BE2C (cell line): Measurements from ENCODE around the gene EMSY.

ENCODE experiments used
- DNase-seq: peaks from one replicate; pipeline ENCODE4 v3.0.0-alpha.2; 2020
- H3K27me3 ChIP-seq: fragments of 250-450 bp; sonication (Bioruptor Pico); 2 replicates; pipeline ENCODE4 v1.5.1; 2020; ENCODE audit warnings: mild to moderate bottlenecking
- H3K36me3 ChIP-seq: fragments of 250-450 bp; sonication (Bioruptor Pico); 2 replicates; pipeline ENCODE4 v1.5.1; 2020; ENCODE audit warnings: mild to moderate bottlenecking
- H3K4me1 ChIP-seq: fragments of 250-450 bp; sonication (Bioruptor Pico); 2 replicates; pipeline ENCODE4 v1.5.1; 2020
- H3K4me3 ChIP-seq: 2 replicates; pipeline ENCODE4 v1.5.1; 2011; ENCODE audit warnings: low read depth, low read length
- H3K9me3 ChIP-seq: fragments of 250-450 bp; sonication (Bioruptor Pico); 2 replicates; pipeline ENCODE4 v1.5.1; 2020
- TF ChIP-seq, protein P1 (sequence below): IDR thresholded peaks from 2 replicates; pipeline ENCODE4 v1.5.1; 2012; ENCODE audit warnings: mild to moderate bottlenecking, low read depth, low read length

Gene EMSY

DNA sequence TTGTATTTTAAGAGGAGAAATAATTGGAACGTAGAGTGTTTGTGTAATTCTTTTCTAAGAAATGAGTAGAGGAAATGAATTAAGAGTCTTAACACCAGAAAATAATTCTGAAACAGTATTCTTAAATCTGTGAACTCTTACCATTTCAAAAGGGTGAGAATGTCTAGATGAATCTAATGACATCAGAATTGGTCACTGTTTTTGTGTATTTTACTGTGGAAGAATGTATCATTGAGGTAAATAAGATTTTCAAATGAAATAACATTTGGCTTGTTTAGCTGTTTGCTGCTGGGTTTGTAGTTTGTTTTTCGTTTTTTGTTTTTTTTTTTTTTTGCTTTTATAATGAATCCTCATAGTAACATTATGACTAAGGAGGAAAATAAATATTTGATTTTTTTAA is 97.6 kb downstream of the EMSY start:
- TF ChIP-seq, protein P1, sequence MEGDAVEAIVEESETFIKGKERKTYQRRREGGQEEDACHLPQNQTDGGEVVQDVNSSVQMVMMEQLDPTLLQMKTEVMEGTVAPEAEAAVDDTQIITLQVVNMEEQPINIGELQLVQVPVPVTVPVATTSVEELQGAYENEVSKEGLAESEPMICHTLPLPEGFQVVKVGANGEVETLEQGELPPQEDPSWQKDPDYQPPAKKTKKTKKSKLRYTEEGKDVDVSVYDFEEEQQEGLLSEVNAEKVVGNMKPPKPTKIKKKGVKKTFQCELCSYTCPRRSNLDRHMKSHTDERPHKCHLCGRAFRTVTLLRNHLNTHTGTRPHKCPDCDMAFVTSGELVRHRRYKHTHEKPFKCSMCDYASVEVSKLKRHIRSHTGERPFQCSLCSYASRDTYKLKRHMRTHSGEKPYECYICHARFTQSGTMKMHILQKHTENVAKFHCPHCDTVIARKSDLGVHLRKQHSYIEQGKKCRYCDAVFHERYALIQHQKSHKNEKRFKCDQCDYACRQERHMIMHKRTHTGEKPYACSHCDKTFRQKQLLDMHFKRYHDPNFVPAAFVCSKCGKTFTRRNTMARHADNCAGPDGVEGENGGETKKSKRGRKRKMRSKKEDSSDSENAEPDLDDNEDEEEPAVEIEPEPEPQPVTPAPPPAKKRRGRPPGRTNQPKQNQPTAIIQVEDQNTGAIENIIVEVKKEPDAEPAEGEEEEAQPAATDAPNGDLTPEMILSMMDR = no peak
- Histone ChIP-seq H3K9me3 (no peaks in the 10 kb centered on the region; the same call in 1 of the 2 replicates), H3K4me3 (no peak overlapping the region), H3K36me3 (peaks cover 38% of the 10 kb centered on the region), H3K4me1 (no peaks in the 10 kb centered on the region), H3K27me3 (no peaks in the 10 kb centered on the region)
- no peak for DNase-seq

DNA sequence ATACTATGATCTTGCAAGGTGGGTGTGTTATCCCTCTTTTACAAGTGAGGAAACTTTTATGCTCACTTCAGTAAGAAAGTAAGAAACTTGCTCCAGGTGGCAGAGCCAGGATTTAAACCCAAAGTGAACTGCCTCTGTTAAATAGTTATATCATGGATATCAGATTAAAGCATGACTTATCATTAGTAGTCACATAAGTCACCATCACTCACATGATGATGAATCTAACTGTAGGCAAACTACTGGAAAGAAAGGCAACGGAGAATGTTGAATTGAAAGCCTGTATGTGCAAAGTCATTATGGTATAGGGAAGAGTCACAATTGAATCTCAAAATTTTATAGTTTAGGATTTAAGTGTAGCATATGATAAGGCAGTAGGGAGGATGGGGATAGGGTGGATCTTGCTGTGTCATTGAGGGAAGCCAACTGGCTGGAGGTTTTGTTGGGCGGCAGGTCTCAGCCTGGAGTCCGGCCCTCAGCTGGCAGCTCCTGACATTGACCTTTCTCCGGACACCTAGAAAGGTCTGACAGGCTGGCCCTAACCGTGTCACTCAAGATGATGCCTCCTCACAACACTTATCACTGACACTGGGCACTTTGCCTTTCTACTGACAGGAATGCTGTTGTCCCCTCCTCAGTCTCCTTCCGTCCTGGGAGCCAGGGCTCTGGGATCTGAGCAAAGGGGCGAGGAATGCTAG is 98.3 kb downstream of the EMSY start:
- DNase-seq = no peak
- no peaks in the 10 kb centered on the region for H3K4me1 ChIP-seq
- H3K27me3 ChIP-seq = no peaks in the 10 kb centered on the region
- H3K4me3 ChIP-seq = no peak overlapping the region
- H3K9me3 ChIP-seq = no peaks in the 10 kb centered on the region; the same call in 1 of the 2 replicates
- TF ChIP-seq, protein P1 = no peak
- H3K36me3 ChIP-seq = peaks cover 37% of the 10 kb centered on the region

DNA sequence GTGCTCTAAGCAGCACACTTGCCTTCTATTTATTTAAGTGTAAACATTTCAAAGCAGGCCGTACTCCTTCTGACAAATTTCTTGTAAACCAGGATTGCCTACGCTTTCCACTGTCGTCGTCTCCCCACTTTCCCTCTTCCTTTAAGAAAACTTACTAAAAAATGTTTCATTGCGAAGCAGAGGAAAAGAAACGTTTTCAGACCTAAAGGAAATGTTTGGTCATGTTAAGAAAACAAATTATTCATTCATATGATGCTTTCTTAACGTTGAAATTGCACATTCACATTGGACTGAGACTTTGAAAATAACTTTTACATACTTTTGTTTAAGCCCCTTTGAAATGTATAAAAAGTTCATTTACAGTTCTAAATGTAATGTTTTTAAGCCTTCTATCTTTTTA is 106.0 kb downstream of the EMSY start:
- Histone ChIP-seq H3K4me1 (peaks cover 3% of the 10 kb centered on the region; the same call in 1 of the 2 replicates), H3K4me3 (no peak overlapping the region), H3K27me3 (no peaks in the 10 kb centered on the region), H3K9me3 (0 out of 2 replicates have a peak, but pooled peaks cover 2% of the 10 kb centered on the region), H3K36me3 (peaks cover 7% of the 10 kb centered on the region; the same call in 1 of the 2 replicates)
- TF ChIP-seq, protein P1 = no peak
- DNase-seq = no peak

DNA sequence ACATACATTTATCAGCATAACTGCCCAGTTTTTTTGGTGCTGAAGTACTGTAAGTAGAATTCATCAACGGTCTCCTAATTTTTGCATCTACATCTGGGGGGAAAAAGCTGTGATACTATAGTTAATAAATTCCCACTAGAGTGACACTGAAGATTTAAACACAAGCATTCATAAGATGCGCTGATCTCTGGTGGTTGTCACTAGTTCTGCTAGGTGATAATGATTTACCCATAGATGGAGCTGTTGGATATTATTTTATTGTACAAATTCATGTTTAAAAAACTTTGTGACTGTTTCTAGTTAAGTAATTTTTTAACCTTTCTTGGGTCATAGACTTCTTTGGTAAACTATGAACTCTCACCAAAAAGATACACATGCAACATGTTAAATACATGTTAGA is 106.6 kb downstream of the EMSY start:
- Histone ChIP-seq H3K4me3 (no peak overlapping the region), H3K4me1 (peaks cover 3% of the 10 kb centered on the region; the same call in 1 of the 2 replicates), H3K27me3 (no peaks in the 10 kb centered on the region), H3K36me3 (peaks cover under 1% of the 10 kb centered on the region; the same call in 1 of the 2 replicates), H3K9me3 (0 out of 2 replicates have a peak, but pooled peaks cover 2% of the 10 kb centered on the region)
- DNase-seq = no peak
- TF ChIP-seq, protein P1 = peak; percentile 23; the same call in 1 of the 2 replicates

DNA sequence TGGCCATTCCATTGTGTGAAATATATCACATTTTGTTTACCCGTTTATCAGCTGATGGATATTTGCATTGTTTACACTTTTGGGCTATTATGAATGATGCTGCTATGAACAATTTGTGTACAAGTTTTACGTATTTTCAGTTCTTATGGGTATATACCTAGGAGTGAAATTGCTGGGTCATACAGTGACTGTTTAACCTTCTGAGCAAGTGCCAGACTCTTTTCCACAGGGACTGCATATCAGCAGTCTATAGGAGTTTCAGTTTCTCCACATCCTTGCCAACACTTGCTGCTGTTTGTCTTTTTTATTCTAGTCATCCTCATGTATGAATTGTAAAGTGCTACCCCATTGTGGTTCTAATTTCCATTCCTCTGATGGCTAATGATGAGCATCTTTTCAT is 108.2 kb downstream of the EMSY start:
- Histone ChIP-seq H3K27me3 (no peaks in the 10 kb centered on the region), H3K4me1 (peaks cover 3% of the 10 kb centered on the region; the same call in 1 of the 2 replicates), H3K4me3 (no peak overlapping the region), H3K36me3 (no peaks in the 10 kb centered on the region), H3K9me3 (0 out of 2 replicates have a peak, but pooled peaks cover 2% of the 10 kb centered on the region)
- DNase-seq = no peak
- TF ChIP-seq, protein P1 = no peak
